NCI-H510A treated with DMSO at 0.1 percent for 48 hours (cell line): Measurements from ENCODE around the gene PEG3.

Experiments used
- DNase-seq: peaks from one replicate; lab custom pipeline; 2025; lab: John Stamatoyannopoulos, UW

The PEG3 gene

GRCh38 chr19:56838909-56839651 lies 1.4 kb downstream of the PEG3 start:
- DNase-seq: no peak

- no peak for DNase-seq
Measured at GRCh38 chr19:56838024-56838908, 2.3 kb downstream of the PEG3 start.

- no peak for DNase-seq
Measured at GRCh38 chr19:56837492-56838023, 3.0 kb downstream of the PEG3 start.

- no peak for DNase-seq
Measured at GRCh38 chr19:56837004-56837403, 3.5 kb downstream of the PEG3 start.

GRCh38 chr19:56836059-56836458 lies 4.5 kb downstream of the PEG3 start:
- DNase-seq: no peak

- DNase-seq: no peak
Measured at GRCh38 chr19:56835401-56835800, 5.1 kb downstream of the PEG3 start.

- no peak for DNase-seq
Measured at GRCh38 chr19:56834564-56835375, 5.8 kb downstream of the PEG3 start.

GRCh38 chr19:56832352-56832928 lies 8.1 kb downstream of the PEG3 start:
- DNase-seq: no peak

GRCh38 chr19:56831255-56831654 lies 9.3 kb downstream of the PEG3 start:
- DNase-seq: no peak

- no peak for DNase-seq
Measured at GRCh38 chr19:56829596-56829995, 10.9 kb downstream of the PEG3 start.

GRCh38 chr19:56827708-56828107 lies 12.8 kb downstream of the PEG3 start:
- DNase-seq: no peak

GRCh38 chr19:56823956-56824355 lies 16.6 kb downstream of the PEG3 start:
- DNase-seq: no peak

GRCh38 chr19:56823417-56823816 lies 17.1 kb downstream of the PEG3 start:
- DNase-seq: no peak

GRCh38 chr19:56822755-56823154 lies 17.8 kb downstream of the PEG3 start:
- DNase-seq: no peak

- no peak for DNase-seq
Measured at GRCh38 chr19:56821675-56822074, 18.9 kb downstream of the PEG3 start.

- no peak for DNase-seq
Measured at GRCh38 chr19:56821209-56821608, 19.3 kb downstream of the PEG3 start.

- no peak for DNase-seq
Measured at GRCh38 chr19:56819166-56819565, 21.4 kb downstream of the PEG3 start.

GRCh38 chr19:56814656-56815055 lies 25.9 kb downstream of the PEG3 start:
- no peak for DNase-seq

GRCh38 chr19:56813531-56813930 lies 27.0 kb downstream of the PEG3 start:
- DNase-seq: no peak

GRCh38 chr19:56811480-56811879 lies 29.0 kb downstream of the PEG3 start:
- DNase-seq: no peak

GRCh38 chr19:56810260-56810659 lies 30.3 kb downstream of the PEG3 start:
- DNase-seq: no peak
